HG03025 (cell line): ENCODE results near the gene UBL4A.

Source experiments
- ATAC-seq: cut with Tn5 transposase; IDR thresholded peaks from one replicate; pipeline ENCODE4 v1.9.1; 2021; ENCODE audit warnings: mild to moderate bottlenecking, moderate library complexity; ENCODE audit not compliant: unreplicated experiment, low FRiP score

The UBL4A gene

GRCh38 chrX:154486396-154487207, at the start of gene UBL4A:
TSS of gene UBL4A (minus strand) at chrX:154486615. CDS start at chrX:154486584, 31 bp downstream.
- ATAC-seq = no peak

DNA sequence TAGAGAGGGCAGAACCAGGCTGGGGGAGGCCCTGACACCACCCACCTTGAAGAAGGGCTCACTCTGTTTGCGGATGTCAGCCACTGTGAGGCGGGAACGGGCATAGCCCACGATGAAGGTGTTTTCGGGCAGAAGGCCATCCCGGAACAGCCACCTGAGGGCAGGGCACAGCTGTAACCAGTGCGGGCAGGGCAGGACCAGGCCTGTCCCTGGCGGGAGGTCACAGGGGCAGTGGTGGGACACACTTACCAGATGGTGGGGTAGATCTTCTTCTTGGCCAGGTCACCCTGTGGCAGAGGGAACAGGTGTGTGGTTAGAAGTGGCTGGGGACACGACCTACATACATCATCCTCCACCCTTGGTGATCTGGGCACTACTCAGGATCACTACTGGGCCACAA, 49.5 kb upstream of the UBL4A start:
- no peak for ATAC-seq

DNA sequence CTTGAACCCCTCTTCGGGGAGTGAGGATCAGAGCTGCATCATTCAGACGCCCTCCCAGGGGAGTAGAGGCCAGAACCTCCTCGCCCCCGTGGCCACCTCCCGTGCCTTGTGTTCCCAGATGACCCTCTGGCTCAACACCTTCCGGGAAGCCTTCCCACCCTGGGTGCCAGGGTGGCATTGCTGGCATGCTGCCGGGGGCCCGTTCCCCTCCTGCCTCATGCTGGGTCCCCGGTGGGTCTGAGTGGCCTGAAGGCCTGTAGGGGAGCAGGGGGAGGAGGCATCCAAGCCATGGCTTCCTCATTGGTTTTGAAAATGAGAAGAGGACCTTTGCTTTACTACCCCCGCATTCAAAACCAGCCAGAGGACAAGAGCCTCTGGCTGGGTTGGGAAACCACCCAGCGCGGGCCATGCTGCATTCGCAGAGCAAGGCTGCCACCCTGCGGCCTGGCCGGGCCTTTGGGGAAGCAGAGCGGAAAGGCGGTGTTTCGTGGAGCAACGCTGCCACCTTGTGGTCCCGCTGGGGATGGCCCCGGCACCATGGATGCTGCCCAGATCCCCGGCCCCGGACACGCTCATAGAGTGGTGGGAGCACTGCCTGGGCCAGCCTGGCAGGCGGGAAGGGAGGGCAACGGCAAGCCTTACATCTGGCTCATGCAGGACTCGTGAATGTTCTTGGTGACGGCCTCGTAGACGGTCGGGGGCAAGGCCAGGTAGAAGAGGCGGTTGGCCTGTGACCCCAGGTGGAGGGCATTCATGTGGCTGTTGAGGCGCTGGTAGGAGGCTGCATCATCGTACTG, 48.3 kb upstream of the UBL4A start:
- ATAC-seq = peak; percentile 78

GRCh38 chrX:154532690-154533089, 46.3 kb upstream of the UBL4A start:
- ATAC-seq = no peak

- no peak for ATAC-seq
Measured at GRCh38 chrX:154531626-154532025, 45.2 kb upstream of the UBL4A start.

GRCh38 chrX:154530286-154530685, 43.9 kb upstream of the UBL4A start:
- no peak for ATAC-seq

DNA sequence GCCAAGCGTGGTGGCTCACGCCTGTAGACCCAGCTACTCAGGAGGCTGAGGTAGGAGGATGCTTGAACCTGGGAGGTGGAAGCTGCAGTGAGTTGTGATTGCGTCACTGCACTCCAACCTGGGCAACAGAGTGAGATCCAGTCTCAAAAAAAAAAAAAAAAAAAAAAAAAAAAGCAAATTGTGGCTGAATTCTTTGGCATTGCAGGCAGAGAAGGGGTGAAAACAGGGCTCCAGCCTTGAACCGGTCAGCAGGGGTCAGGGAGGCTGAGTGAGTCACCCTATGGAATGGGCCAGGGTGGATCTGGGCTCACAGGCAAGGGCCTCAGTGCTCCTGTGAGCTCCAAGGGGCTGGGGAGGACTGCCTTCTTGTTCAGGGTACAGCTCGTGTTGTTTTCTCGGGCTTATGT, 42.8 kb upstream of the UBL4A start:
- ATAC-seq = no peak

- ATAC-seq = no peak
Measured at GRCh38 chrX:154526901-154527675, 40.7 kb upstream of the UBL4A start.

DNA sequence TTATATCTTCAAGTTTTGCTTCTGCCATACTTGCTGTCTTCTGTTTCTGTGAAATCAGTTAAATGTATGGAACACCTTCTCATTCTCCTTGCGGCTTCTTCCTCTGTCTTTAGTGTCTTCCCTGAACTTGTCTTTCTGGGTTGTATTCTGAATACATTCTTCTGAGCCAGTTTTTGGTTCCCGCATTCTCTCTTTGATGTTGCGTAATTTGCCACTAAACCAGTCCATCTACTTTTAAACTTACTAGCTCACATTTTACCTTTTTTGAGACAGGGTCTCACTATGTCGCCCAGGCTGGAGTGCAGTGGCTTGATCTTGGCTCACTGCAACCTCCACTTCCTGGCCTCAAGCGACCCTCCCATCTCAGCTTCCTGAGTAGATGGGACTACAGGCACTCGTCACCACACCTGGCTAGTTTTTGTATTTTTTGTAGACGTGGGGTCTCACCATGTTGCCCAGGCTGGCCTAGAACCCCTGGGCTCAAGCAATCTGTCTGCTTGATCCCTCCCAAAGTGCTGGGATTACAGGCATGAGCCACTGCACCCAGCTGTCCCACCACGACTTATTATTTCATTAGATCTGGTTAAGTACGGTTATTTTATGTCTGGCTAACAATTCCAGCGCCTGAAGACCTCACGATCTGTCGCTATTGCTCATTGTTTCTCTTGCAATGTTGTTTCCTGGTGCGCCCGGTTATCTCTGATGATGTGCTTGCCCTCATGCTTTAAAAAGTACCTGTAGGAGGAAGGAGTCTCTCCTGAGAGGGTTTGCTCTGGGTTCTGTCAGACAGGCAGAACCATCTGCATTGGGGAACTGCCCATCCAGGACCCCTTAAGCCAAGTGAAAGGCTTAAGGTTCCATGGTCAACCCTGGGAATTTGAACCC, 39.4 kb upstream of the UBL4A start:
- ATAC-seq = no peak

GRCh38 chrX:154519389-154519788, 33.0 kb upstream of the UBL4A start:
- no peak for ATAC-seq

DNA sequence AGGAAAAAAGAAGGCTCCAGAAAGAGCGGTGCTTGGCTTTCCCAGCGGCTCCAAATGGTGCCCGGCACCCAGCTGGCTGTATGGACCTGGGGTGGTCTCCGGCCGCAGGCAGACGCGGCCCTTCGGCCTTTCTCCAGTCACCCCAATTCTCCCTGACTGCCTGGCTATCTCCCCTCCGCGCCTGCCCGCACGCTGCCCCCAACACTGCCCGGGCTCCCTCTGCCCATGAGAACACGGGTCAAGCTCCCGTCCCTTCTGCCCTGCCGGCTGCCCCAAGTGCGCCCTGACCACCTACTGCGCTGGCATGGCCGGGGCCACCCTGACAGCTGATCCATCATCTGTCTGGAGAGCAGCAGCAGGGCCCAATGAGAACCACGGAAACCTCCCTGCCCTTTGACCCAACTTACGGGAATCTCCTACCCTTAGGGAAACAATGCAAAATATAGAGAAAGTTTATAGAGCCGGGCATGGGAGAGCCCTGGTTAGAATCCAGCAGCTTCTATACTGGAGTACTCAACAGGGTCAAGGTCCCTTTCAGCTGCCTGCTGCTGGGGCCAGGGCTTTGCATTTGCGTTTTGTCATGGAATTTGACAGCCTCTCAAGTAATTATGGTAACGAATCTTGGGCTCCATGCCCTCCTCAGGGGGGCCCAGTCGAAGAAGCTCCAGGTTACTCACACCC, 30.8 kb upstream of the UBL4A start:
- no peak for ATAC-seq

GRCh38 chrX:154516656-154517100, 30.3 kb upstream of the UBL4A start:
- ATAC-seq = no peak

GRCh38 chrX:154515966-154516655, 29.7 kb upstream of the UBL4A start, which contains the start of gene FAM3A:
TSS of gene FAM3A (minus strand) at chrX:154516232. CDS start at chrX:154515772, 460 bp downstream.
- ATAC-seq = peak; percentile 78

GRCh38 chrX:154515090-154515965, 28.9 kb upstream of the UBL4A start:
- no peak for ATAC-seq

- no peak for ATAC-seq
Measured at GRCh38 chrX:154513716-154514115, 27.3 kb upstream of the UBL4A start.

GRCh38 chrX:154512879-154513553, 26.6 kb upstream of the UBL4A start:
- no peak for ATAC-seq

- ATAC-seq = no peak
Measured at GRCh38 chrX:154511761-154512160, 25.3 kb upstream of the UBL4A start.
